AG09309 (cell line): ENCODE results near the gene ARHGEF3.

Experiments used
- DNase-seq: peaks from one replicate; pipeline ENCODE4 v3.0.0-alpha.2; 2010; ENCODE audit warnings: low read depth
- H3K4me3 ChIP-seq: 2 replicates; pipeline ENCODE4 v1.5.1; 2011; ENCODE audit warnings: mild to moderate bottlenecking, low read depth, low read length, moderate library complexity; ENCODE audit not compliant: control insufficient read depth
- CTCF ChIP-seq: IDR thresholded peaks from 2 replicates; pipeline ENCODE4 v1.5.1; 2011; ENCODE audit warnings: mild to moderate bottlenecking, low read depth, low read length, inconsistent platforms; ENCODE audit not compliant: insufficient read depth, control insufficient read depth; ENCODE audit errors: missing control alignments

Gene ARHGEF3

GRCh38 chr3:56801662-56802377 is at the start of gene ARHGEF3:
Gene ARHGEF3, minus strand, starts transcription at chr3:56801949. Its CDS starts 151 bp downstream, at chr3:56801798.
- peak; percentile 38 for TF ChIP-seq CTCF
- DNase-seq, result no peak
- H3K4me3 ChIP-seq, result peak within 1 kb of the TSS; percentile 81

- no peak overlapping the region for H3K4me3 ChIP-seq
- DNase-seq, result no peak
- no peak for TF ChIP-seq CTCF
Observed at GRCh38 chr3:56849698-56850097, 47.9 kb upstream of the ARHGEF3 start.

GRCh38 chr3:56845505-56845904 is 43.8 kb upstream of the ARHGEF3 start:
- H3K4me3 ChIP-seq, result no peak overlapping the region
- TF ChIP-seq CTCF, result no peak
- no peak for DNase-seq

- no peak for TF ChIP-seq CTCF
- no peak overlapping the region for H3K4me3 ChIP-seq
- DNase-seq, result no peak
Observed at GRCh38 chr3:56844536-56844935, 42.8 kb upstream of the ARHGEF3 start.

- DNase-seq, result no peak
- H3K4me3 ChIP-seq, result no peak overlapping the region
- no peak for TF ChIP-seq CTCF
Observed at GRCh38 chr3:56839784-56840715, 38.3 kb upstream of the ARHGEF3 start.

- no peak overlapping the region for H3K4me3 ChIP-seq
- TF ChIP-seq CTCF, result no peak
Observed at GRCh38 chr3:56838448-56838847, 36.7 kb upstream of the ARHGEF3 start.

More at GRCh38 chr3:56838448-56838847, 36.7 kb upstream of the ARHGEF3 start:
- DNase-seq, result no peak
